ENCODE data around the gene TMEM184C. TPM values are rescaled to one million over a fixed set of nuclear protein-coding genes. Genes with fewer than 3 reads are reported as not detected.
A peak's percentile ranks its signal among the peaks of the same experiment; 100 is the strongest.

The TMEM184C gene
- total RNA-seq, 2 experiments from 2014 or later, result 15.8 to 17.6 TPM

DNA sequence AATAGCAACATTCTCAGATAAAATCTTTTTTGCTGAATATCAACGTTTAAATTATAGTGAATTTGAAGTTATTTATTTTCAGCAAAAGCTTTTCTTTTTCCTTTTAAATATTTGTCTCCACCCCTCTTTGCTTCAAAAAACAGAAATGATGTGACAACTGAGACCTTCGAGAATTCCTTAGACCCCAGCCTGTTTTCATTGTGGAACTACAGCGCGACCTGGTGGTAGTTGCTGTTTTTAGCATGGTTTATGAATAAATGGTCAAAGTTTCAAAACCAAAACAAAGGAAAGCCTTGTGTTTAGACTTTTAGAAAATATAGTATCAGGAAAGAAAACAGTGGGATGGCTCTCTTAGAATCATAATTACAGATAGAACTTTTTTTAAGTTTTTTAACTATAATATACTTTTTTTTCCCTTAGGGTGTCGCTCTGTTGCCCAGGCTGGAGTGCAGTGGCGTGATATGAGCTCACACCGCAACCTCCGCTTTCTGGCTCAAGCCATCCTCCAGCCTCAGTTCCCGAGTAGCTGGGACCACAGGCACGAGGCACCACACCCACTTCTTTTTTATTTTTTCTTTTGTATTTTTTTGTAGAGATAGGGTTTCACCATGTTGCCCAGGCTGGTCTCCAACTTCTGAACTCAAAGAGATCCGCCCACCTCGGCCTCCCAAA is 26.8 kb upstream of the TMEM184C start:
- H3K9me3 ChIP-seq (ENCODE audit: low read length), result no peaks in the 10 kb centered on the region
- no peaks in the 10 kb centered on the region for H3K4me1 ChIP-seq (ENCODE audit: insufficient read depth, low read length, poor library complexity, severe bottlenecking)
- BruUV-seq (replicated peaks), result no TSS peak
- H3K9me2 ChIP-seq (ENCODE audit: insufficient read depth, low read length), result no peaks in the 10 kb centered on the region
- no peak for TF ChIP-seq EZH2phosphoT487 (IDR thresholded peaks at IDR 0.05; ENCODE audit: borderline replicate concordance, low read depth, low read length)
- TF ChIP-seq, protein P1, sequence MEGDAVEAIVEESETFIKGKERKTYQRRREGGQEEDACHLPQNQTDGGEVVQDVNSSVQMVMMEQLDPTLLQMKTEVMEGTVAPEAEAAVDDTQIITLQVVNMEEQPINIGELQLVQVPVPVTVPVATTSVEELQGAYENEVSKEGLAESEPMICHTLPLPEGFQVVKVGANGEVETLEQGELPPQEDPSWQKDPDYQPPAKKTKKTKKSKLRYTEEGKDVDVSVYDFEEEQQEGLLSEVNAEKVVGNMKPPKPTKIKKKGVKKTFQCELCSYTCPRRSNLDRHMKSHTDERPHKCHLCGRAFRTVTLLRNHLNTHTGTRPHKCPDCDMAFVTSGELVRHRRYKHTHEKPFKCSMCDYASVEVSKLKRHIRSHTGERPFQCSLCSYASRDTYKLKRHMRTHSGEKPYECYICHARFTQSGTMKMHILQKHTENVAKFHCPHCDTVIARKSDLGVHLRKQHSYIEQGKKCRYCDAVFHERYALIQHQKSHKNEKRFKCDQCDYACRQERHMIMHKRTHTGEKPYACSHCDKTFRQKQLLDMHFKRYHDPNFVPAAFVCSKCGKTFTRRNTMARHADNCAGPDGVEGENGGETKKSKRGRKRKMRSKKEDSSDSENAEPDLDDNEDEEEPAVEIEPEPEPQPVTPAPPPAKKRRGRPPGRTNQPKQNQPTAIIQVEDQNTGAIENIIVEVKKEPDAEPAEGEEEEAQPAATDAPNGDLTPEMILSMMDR (conservative IDR thresholded peaks at IDR 0.05; ENCODE audit: low read length), result peak; percentile 88
- DNase-seq (ENCODE audit: low spot score), result peak; percentile 45
- ChIA-PET CTCF (ENCODE audit: unreplicated experiment) (no interaction called here), POLR2A (interaction anchor here (1.5 kb wide), 1 partner anchor 27 kb away, joined by 4 read pairs; the partner anchor contains the start of gene TMEM184C)
- no peaks in the 10 kb centered on the region for H3K36me3 ChIP-seq (ENCODE audit: insufficient read depth, low read length)
- H2AFZ ChIP-seq (ENCODE audit: low read length), result no peak overlapping the region
- intact Hi-C loops (cut with micrococcal nuclease; ENCODE audit: unreplicated experiment), result loop anchor here (2.0 to 10.0 kb wide), 3 partner anchors 277 to 566 kb away; no protein-coding TSS in a partner anchor
- H3K27ac ChIP-seq (ENCODE audit: low read depth, low read length, poor library complexity, severe bottlenecking), result no peak overlapping the region
- H3K4me2 ChIP-seq (ENCODE audit: low read length), result no peak overlapping the region
- H3K79me2 ChIP-seq (ENCODE audit: insufficient read depth, low read depth, low read length), result no peaks in the 10 kb centered on the region
- H3K4me3 ChIP-seq (ENCODE audit: low read depth, low read length, poor library complexity, severe bottlenecking), result no peak overlapping the region
- H4K20me1 ChIP-seq (ENCODE audit: insufficient read depth, low read length), result no peaks in the 10 kb centered on the region

- no TSS peak for BruUV-seq (replicated peaks)
Observed at GRCh38 chr4:147591106-147591505, 26.1 kb upstream of the TMEM184C start.

More at GRCh38 chr4:147591106-147591505, 26.1 kb upstream of the TMEM184C start:
- ChIA-PET POLR2A (interaction anchor here (0.6 kb wide), 1 partner anchor 51 kb away, joined by 3 read pairs; no protein-coding TSS in a partner anchor), CTCF (ENCODE audit: unreplicated experiment) (no interaction called here)
- Histone ChIP-seq H3K9me3 (ENCODE audit: low read length) (no peaks in the 10 kb centered on the region), H3K79me2 (ENCODE audit: insufficient read depth, low read depth, low read length) (no peaks in the 10 kb centered on the region), H2AFZ (ENCODE audit: low read length) (no peak overlapping the region), H3K9me2 (ENCODE audit: insufficient read depth, low read length) (no peaks in the 10 kb centered on the region), H3K4me2 (ENCODE audit: low read length) (no peak overlapping the region), H3K4me3 (ENCODE audit: low read depth, low read length, poor library complexity, severe bottlenecking) (no peak overlapping the region), H3K36me3 (ENCODE audit: insufficient read depth, low read length) (no peaks in the 10 kb centered on the region), H3K27ac (ENCODE audit: low read depth, low read length, poor library complexity, severe bottlenecking) (no peak overlapping the region), H4K20me1 (ENCODE audit: insufficient read depth, low read length) (no peaks in the 10 kb centered on the region), H3K4me1 (ENCODE audit: insufficient read depth, low read length, poor library complexity, severe bottlenecking) (no peaks in the 10 kb centered on the region)
- no peak for DNase-seq (ENCODE audit: low spot score)
- TF ChIP-seq, protein P1 (conservative IDR thresholded peaks at IDR 0.05; ENCODE audit: low read length), result no peak
- TF ChIP-seq EZH2phosphoT487 (IDR thresholded peaks at IDR 0.05; ENCODE audit: borderline replicate concordance, low read depth, low read length), result no peak
- intact Hi-C loops (cut with micrococcal nuclease; ENCODE audit: unreplicated experiment), result loop anchor here (2.0 to 10.0 kb wide), 3 partner anchors 276 to 566 kb away; no protein-coding TSS in a partner anchor

Measured in OCI-LY7 (cell line).